Measurements from ENCODE around the gene FOXL1.

FOXL1 gene

GRCh38 chr16:86630471-86630870 is 52.1 kb downstream of the FOXL1 start:
- peak; percentile 1 for TF ChIP-seq CTCF (IDR thresholded peaks at IDR 0.05; ENCODE audit: low read depth, low read length)
- H3K4me3 ChIP-seq (replicated peaks in 1 of 2; ENCODE audit: low read depth in 2 of 2, low read length in 2 of 2), result no peak overlapping the region
- DNase-seq (ENCODE audit: low read depth in 2 of 2), result peak in 1 of 2 donors; percentile 45

- peak in 1 of 2 donors; percentile 83 for DNase-seq (ENCODE audit: low read depth in 2 of 2)
- H3K4me3 ChIP-seq (replicated peaks in 1 of 2; ENCODE audit: low read depth in 2 of 2, low read length in 2 of 2), result no peak overlapping the region
- no peak for TF ChIP-seq CTCF (IDR thresholded peaks at IDR 0.05; ENCODE audit: low read depth, low read length)
Observed at GRCh38 chr16:86631444-86631843, 53.1 kb downstream of the FOXL1 start.
